Measurements from ENCODE around the gene MARCHF3.

Gene MARCHF3

GRCh38 chr5:126959188-126959587, 71.2 kb downstream of the MARCHF3 start:
- DNase-seq (ENCODE audit: low spot score) = no peak
- no peak for TF ChIP-seq CTCF (IDR thresholded peaks at IDR 0.05; ENCODE audit: extremely low read depth, missing control alignments)

- no peak for TF ChIP-seq CTCF (IDR thresholded peaks at IDR 0.05; ENCODE audit: extremely low read depth, missing control alignments)
- DNase-seq (ENCODE audit: low spot score) = no peak
Observed at GRCh38 chr5:126956991-126957390, 73.4 kb downstream of the MARCHF3 start.

- TF ChIP-seq CTCF (IDR thresholded peaks at IDR 0.05; ENCODE audit: extremely low read depth, missing control alignments) = no peak
Observed at GRCh38 chr5:126954981-126955380, 75.4 kb downstream of the MARCHF3 start.

GRCh38 chr5:126953640-126954039, 76.7 kb downstream of the MARCHF3 start:
- no peak for DNase-seq (ENCODE audit: low spot score)

More at GRCh38 chr5:126954981-126955380, 75.4 kb downstream of the MARCHF3 start:
- DNase-seq (ENCODE audit: low spot score) = no peak

GRCh38 chr5:126949475-126949874, 80.9 kb downstream of the MARCHF3 start:
- DNase-seq (ENCODE audit: low spot score) = no peak
- no peak for TF ChIP-seq CTCF (IDR thresholded peaks at IDR 0.05; ENCODE audit: extremely low read depth, missing control alignments)

More at GRCh38 chr5:126953640-126954039, 76.7 kb downstream of the MARCHF3 start:
- no peak for TF ChIP-seq CTCF (IDR thresholded peaks at IDR 0.05; ENCODE audit: extremely low read depth, missing control alignments)

- TF ChIP-seq CTCF (IDR thresholded peaks at IDR 0.05; ENCODE audit: extremely low read depth, missing control alignments) = no peak
Observed at GRCh38 chr5:126948453-126948852, 81.9 kb downstream of the MARCHF3 start.

GRCh38 chr5:126948011-126948355, 82.4 kb downstream of the MARCHF3 start:
- no peak for TF ChIP-seq CTCF (IDR thresholded peaks at IDR 0.05; ENCODE audit: extremely low read depth, missing control alignments)
- DNase-seq (ENCODE audit: low spot score) = no peak

More at GRCh38 chr5:126948453-126948852, 81.9 kb downstream of the MARCHF3 start:
- no peak for DNase-seq (ENCODE audit: low spot score)

All from GM20000 (cell line).